Astrocyte (in vitro differentiated cells and primary cell): ENCODE data around the gene GSTCD. TPM values are rescaled to one million over a fixed set of nuclear protein-coding genes. Genes with fewer than 3 reads are reported as not detected.
"Not testable (repeated sequence)": the region's sequence is repeated elsewhere in the genome, so short reads cannot be mapped to it uniquely, and the experiment has no call there.

Source experiments
- DNase-seq: peaks from one replicate; pipeline ENCODE4 v3.0.0-alpha.2; 2010; ENCODE audit warnings: low read depth
- FAIRE-seq: peaks from 2 replicates; lab custom pipeline; 2011; peaks lifted over from hg19 to GRCh38; lab: Jason Lieb, UNC
- H2AFZ ChIP-seq: 2 replicates; pipeline ENCODE4 v1.6.0; 2012; ENCODE audit warnings: low read depth, low read length, inconsistent platforms
- H3K27ac ChIP-seq: 2 replicates; pipeline ENCODE4 v1.5.1; 2011; ENCODE audit warnings: low read depth, low read length, inconsistent platforms
- H3K27me3 ChIP-seq: 2 replicates; pipeline ENCODE4 v1.6.0; 2011; ENCODE audit warnings: low read length, inconsistent platforms; ENCODE audit not compliant: insufficient read depth
- H3K36me3 ChIP-seq: 2 replicates; pipeline ENCODE4 v1.5.1; 2011; ENCODE audit warnings: low read length, inconsistent platforms; ENCODE audit not compliant: insufficient read depth
- H3K4me1 ChIP-seq: 2 replicates; pipeline ENCODE4 v1.5.1; 2011; ENCODE audit warnings: low read length, inconsistent platforms; ENCODE audit not compliant: insufficient read depth
- H3K4me2 ChIP-seq: 2 replicates; pipeline ENCODE4 v1.6.0; 2012; ENCODE audit warnings: low read length, inconsistent platforms
- H3K4me3 ChIP-seq: 2 replicates; pipeline ENCODE4 v1.5.1; 2011; ENCODE audit warnings: low read depth, mild to moderate bottlenecking, low read length, inconsistent platforms; ENCODE audit not compliant: insufficient read depth
- H3K79me2 ChIP-seq: 2 replicates; pipeline ENCODE4 v1.6.0; 2012; ENCODE audit warnings: mild to moderate bottlenecking, low read length, inconsistent platforms; ENCODE audit not compliant: insufficient read depth
- H3K9ac ChIP-seq: 2 replicates; pipeline ENCODE4 v1.6.0; 2012; ENCODE audit warnings: mild to moderate bottlenecking, low read length, inconsistent platforms
- H3K9me3 ChIP-seq: 2 replicates; pipeline ENCODE4 v1.5.1; 2012; ENCODE audit warnings: low read depth, mild to moderate bottlenecking, low read length, inconsistent platforms; ENCODE audit not compliant: insufficient read depth
- H4K20me1 ChIP-seq: 2 replicates; pipeline ENCODE4 v1.6.0; 2012; ENCODE audit warnings: low read length, inconsistent platforms; ENCODE audit not compliant: insufficient read depth
- H3K27ac Mint-ChIP-seq: one replicate; pipeline ENCODE4 v1.8.0; 2021; ENCODE audit warnings: mild to moderate bottlenecking, mixed read lengths; ENCODE audit not compliant: unreplicated experiment
- H3K27me3 Mint-ChIP-seq: one replicate; pipeline ENCODE4 v1.8.0; 2021; ENCODE audit warnings: low read depth, mixed read lengths; ENCODE audit not compliant: unreplicated experiment
- H3K36me3 Mint-ChIP-seq: one replicate; pipeline ENCODE4 v1.8.0; 2021; ENCODE audit warnings: low read depth, mixed read lengths; ENCODE audit not compliant: unreplicated experiment
- H3K4me1 Mint-ChIP-seq: one replicate; pipeline ENCODE4 v1.8.0; 2021; ENCODE audit warnings: low read depth, mixed read lengths; ENCODE audit not compliant: unreplicated experiment
- H3K4me3 Mint-ChIP-seq: one replicate; pipeline ENCODE4 v1.8.0; 2021; ENCODE audit warnings: mild to moderate bottlenecking, moderate library complexity, mixed read lengths; ENCODE audit not compliant: unreplicated experiment
- H3K9me3 Mint-ChIP-seq: one replicate; pipeline ENCODE4 v1.8.0; 2021; ENCODE audit warnings: mild to moderate bottlenecking, mixed read lengths; ENCODE audit not compliant: unreplicated experiment
- CTCF ChIP-seq: IDR thresholded peaks from 2 replicates; pipeline ENCODE4 v1.5.1; 2011; ENCODE audit warnings: low read depth, mild to moderate bottlenecking, inconsistent platforms, low read length, moderate library complexity; ENCODE audit not compliant: insufficient read depth
- EZH2 ChIP-seq: IDR thresholded peaks from 2 replicates; pipeline ENCODE4 v1.6.1; 2012; ENCODE audit warnings: mild to moderate bottlenecking, low read length, inconsistent platforms; ENCODE audit not compliant: insufficient read depth
- total RNA-seq: library from RNA; stranded (reverse); gene quantifications from 2 replicates; pipeline ENCODE4 v1.2.1, GENCODE V29; 2021

The GSTCD gene
- total RNA-seq, 1 donor from 2014 or later: 12.3 TPM

GRCh38 chr4:105845559-105845958, 137.0 kb downstream of the GSTCD start:
- H2AFZ ChIP-seq: no peak overlapping the region

GRCh38 chr4:105848359-105848758, 139.8 kb downstream of the GSTCD start:
- not testable (repeated sequence) for H3K27me3 Mint-ChIP-seq, H4K20me1 ChIP-seq, H3K4me1 Mint-ChIP-seq, H3K27ac Mint-ChIP-seq, DNase-seq, FAIRE-seq, H3K9ac ChIP-seq, H3K4me2 ChIP-seq, H3K4me1 ChIP-seq, H3K27ac ChIP-seq, H3K4me3 ChIP-seq, H3K9me3 Mint-ChIP-seq, H2AFZ ChIP-seq, H3K4me3 Mint-ChIP-seq, H3K36me3 ChIP-seq, H3K9me3 ChIP-seq, H3K27me3 ChIP-seq, H3K36me3 Mint-ChIP-seq, H3K79me2 ChIP-seq

More at GRCh38 chr4:105845559-105845958, 137.0 kb downstream of the GSTCD start:
- no peaks in the 10 kb centered on the region for H3K79me2 ChIP-seq
- no peaks in the 10 kb centered on the region for H3K9me3 ChIP-seq
- H3K27me3 ChIP-seq: no peaks in the 10 kb centered on the region
- H3K4me1 Mint-ChIP-seq: peaks cover 9% of the 10 kb centered on the region
- no peak for DNase-seq
- H3K4me2 ChIP-seq: no peak overlapping the region
- no peak overlapping the region for H3K4me3 ChIP-seq
- H4K20me1 ChIP-seq: no peaks in the 10 kb centered on the region
- H3K9me3 Mint-ChIP-seq: no peaks in the 10 kb centered on the region
- H3K36me3 Mint-ChIP-seq: peaks cover 8% of the 10 kb centered on the region
- no peaks in the 10 kb centered on the region for H3K36me3 ChIP-seq
- H3K27me3 Mint-ChIP-seq: no peaks in the 10 kb centered on the region
- FAIRE-seq: no peak
- no peak overlapping the region for H3K27ac ChIP-seq
- H3K9ac ChIP-seq: no peak overlapping the region
- H3K4me3 Mint-ChIP-seq: no peak overlapping the region
- H3K27ac Mint-ChIP-seq: no peak overlapping the region
- TF ChIP-seq CTCF (no peak), EZH2 (no peak)
- no peaks in the 10 kb centered on the region for H3K4me1 ChIP-seq

GRCh38 chr4:105851196-105851595, 142.6 kb downstream of the GSTCD start:
- Histone ChIP-seq H2AFZ (no peak overlapping the region), H3K27ac (no peak overlapping the region), H3K27me3 (no peaks in the 10 kb centered on the region), H3K9me3 (no peaks in the 10 kb centered on the region), H3K9ac (no peak overlapping the region), H3K4me2 (no peak overlapping the region), H3K36me3 (no peaks in the 10 kb centered on the region), H3K4me3 (no peak overlapping the region), H3K4me1 (no peaks in the 10 kb centered on the region), H4K20me1 (no peaks in the 10 kb centered on the region), H3K79me2 (no peaks in the 10 kb centered on the region)
- no peaks in the 10 kb centered on the region for H3K27me3 Mint-ChIP-seq
- no peak overlapping the region for H3K27ac Mint-ChIP-seq
- no peak for DNase-seq
- no peak for FAIRE-seq
- TF ChIP-seq CTCF: no peak
- TF ChIP-seq EZH2: no peak
- peaks cover 8% of the 10 kb centered on the region for H3K36me3 Mint-ChIP-seq
- no peak overlapping the region for H3K4me3 Mint-ChIP-seq
- H3K4me1 Mint-ChIP-seq: no peaks in the 10 kb centered on the region
- H3K9me3 Mint-ChIP-seq: peaks cover 12% of the 10 kb centered on the region

- not testable (repeated sequence) for H3K27me3 Mint-ChIP-seq, H3K36me3 Mint-ChIP-seq, H3K4me1 ChIP-seq, H3K4me2 ChIP-seq, H3K4me3 ChIP-seq, FAIRE-seq, H3K4me3 Mint-ChIP-seq, H3K27ac ChIP-seq, H3K27me3 ChIP-seq, H3K36me3 ChIP-seq, H4K20me1 ChIP-seq, DNase-seq, H3K4me1 Mint-ChIP-seq, H3K79me2 ChIP-seq, H3K9ac ChIP-seq, H3K9me3 ChIP-seq, H3K27ac Mint-ChIP-seq, H2AFZ ChIP-seq
- peaks cover 14% of the 10 kb centered on the region for H3K9me3 Mint-ChIP-seq
Observed at GRCh38 chr4:105852230-105852629, 143.6 kb downstream of the GSTCD start.
